HepG2 (cell line): Measurements from ENCODE around the gene FBXL20. TPM values are rescaled to one million over a fixed set of nuclear protein-coding genes. Genes with fewer than 3 reads are reported as not detected.

Experiments
- ATAC-seq: fragments of 200-7000 bp; cut with Tn5 transposase; 3 replicates; pipeline ENCODE4 v1.9.1; 2020; ENCODE audit warnings: mild to moderate bottlenecking, moderate library complexity
- BruUV-seq: library from RNA; stranded (reverse); fragments of 400-500 nt; replicated peaks from 2 replicates; lab custom pipeline; 2021; lab: Mats Ljungman, UMichigan
- CTCF ChIA-PET: fragments of 300-600 bp; formaldehyde crosslinking; extraction: SDS; loops from one replicate; lab custom pipeline; 2021; ENCODE audit warnings: low total read pairs, inconsistent platforms, low intra/inter-chr PET ratio; lab: Yijun Ruan, JAX
- POLR2A ChIA-PET: fragments of 350-600 bp; sonication (Branson Sonifier 250); formaldehyde crosslinking; loops from one replicate; lab custom pipeline; 2020; ENCODE audit warnings: antibody characterized with exemption, inconsistent platforms; lab: Yijun Ruan, JAX
- DNase-seq: peaks from one replicate; pipeline ENCODE4 v3.0.0-alpha.2; 2015; ENCODE audit warnings: low spot score
- FAIRE-seq: peaks from 3 replicates; lab custom pipeline; 2011; peaks lifted over from hg19 to GRCh38; lab: Jason Lieb, UNC
- H2AFZ ChIP-seq: one replicate; pipeline ENCODE4 v1.6.1; 2011; ENCODE audit warnings: low read length, inconsistent platforms
- H3K27ac ChIP-seq: fragments of 300-600 bp; 3 replicates; pipeline ENCODE4 v1.8.0; 2011; ENCODE audit warnings: mixed run types, mild to moderate bottlenecking, mixed read lengths, low read length, inconsistent platforms; ENCODE audit not compliant: insufficient read depth; ENCODE audit errors: extremely low read length
- H3K27me3 ChIP-seq, 2 experiments: fragments of 200-600 bp in 1 of 2; 2 replicates in 1 of 2; 3 replicates in 1 of 2; pipeline versions ENCODE4 v1.6.0 to v1.8.0; 2011; ENCODE audit warnings: low read length in 2 of 2, mild to moderate bottlenecking in 2 of 2, moderate library complexity in 2 of 2, inconsistent platforms in 1 of 2; ENCODE audit not compliant: insufficient read depth in 2 of 2, control insufficient read depth in 1 of 2
- H3K36me3 ChIP-seq, 2 experiments: fragments of 200-600 bp in 1 of 2; replicated peaks in 1 of 2; 2 replicates in 1 of 2; 3 replicates in 1 of 2; pipeline versions ENCODE4 v1.5.1 to v1.8.0; 2011; ENCODE audit warnings: low read length in 2 of 2, inconsistent platforms in 1 of 2; ENCODE audit not compliant: insufficient read depth in 2 of 2, control insufficient read depth in 1 of 2
- H3K4me1 ChIP-seq: 2 replicates; pipeline ENCODE4 v1.5.1; 2012; ENCODE audit warnings: low read length, inconsistent platforms; ENCODE audit not compliant: insufficient read depth
- H3K4me2 ChIP-seq: 2 replicates; pipeline ENCODE4 v1.6.0; 2011; ENCODE audit warnings: low read depth, low read length, inconsistent platforms
- H3K4me3 ChIP-seq, 3 experiments: fragments of 200-600 bp in 1 of 3; sonication (generic), shearing (Covaris generic) in 1 of 3; replicated peaks in 1 of 3; 2 replicates each; pipeline ENCODE4 v1.5.1; 2011 to 2016; ENCODE audit warnings: low read length in 3 of 3, inconsistent platforms in 2 of 3, low read depth in 2 of 3, mild to moderate bottlenecking in 2 of 3, control low read depth in 1 of 3, mixed read lengths in 1 of 3; ENCODE audit not compliant: insufficient read depth in 1 of 3
- H3K79me2 ChIP-seq: one replicate; pipeline ENCODE4 v1.6.1; 2011; ENCODE audit warnings: low read length, inconsistent platforms; ENCODE audit not compliant: insufficient read depth
- H3K9ac ChIP-seq: 2 replicates; pipeline ENCODE4 v1.6.0; 2011; ENCODE audit warnings: mild to moderate bottlenecking, low read depth, low read length, inconsistent platforms; ENCODE audit not compliant: insufficient read depth
- H3K9me3 ChIP-seq: 2 replicates; pipeline ENCODE4 v1.5.1; 2012; ENCODE audit warnings: mild to moderate bottlenecking, low read length
- H4K20me1 ChIP-seq: 2 replicates; pipeline ENCODE4 v1.6.0; 2011; ENCODE audit warnings: inconsistent platforms, mild to moderate bottlenecking, low read length, moderate library complexity; ENCODE audit not compliant: insufficient read depth
- ARHGAP35 ChIP-seq: sonication (generic); formaldehyde crosslinking; IDR thresholded peaks from 2 replicates; pipeline ENCODE4 v1.9.0; 2022; ENCODE audit warnings: mild to moderate bottlenecking, inconsistent platforms, moderate library complexity, missing genetic modification reagents, borderline replicate concordance
- ATF7-NPFF ChIP-seq: sonication (generic); formaldehyde crosslinking; IDR thresholded peaks from 2 replicates; pipeline ENCODE4 v1.8.1; 2023; ENCODE audit warnings: mild to moderate bottlenecking, low read depth, missing genetic modification reagents, moderate library complexity
- DBP ChIP-seq: sonication (generic); formaldehyde crosslinking; IDR thresholded peaks from 2 replicates; pipeline ENCODE4 v1.4.0; 2020; ENCODE audit warnings: missing genetic modification reagents; ENCODE audit errors: not compliant biosample characterization
- HIVEP1 ChIP-seq: sonication (generic); formaldehyde crosslinking; IDR thresholded peaks from 2 replicates; pipeline ENCODE4 v1.4.0; 2020; ENCODE audit warnings: mild to moderate bottlenecking, missing genetic modification reagents
- HNRNPLL ChIP-seq: fragments of 200-400 bp; formaldehyde crosslinking; IDR thresholded peaks from 2 replicates; pipeline ENCODE4 v1.6.1; 2017; ENCODE audit warnings: mild to moderate bottlenecking, low read depth, low read length; ENCODE audit not compliant: poor library complexity, severe bottlenecking
- HNRNPUL1 ChIP-seq: fragments of 200-400 bp; formaldehyde crosslinking; IDR thresholded peaks from 2 replicates; pipeline ENCODE4 v1.6.1; 2017; ENCODE audit warnings: low read depth, mild to moderate bottlenecking, low read length, moderate library complexity
- NFE2L2 ChIP-seq: fragments of 150-350 bp; IDR thresholded peaks from 2 replicates; pipeline ENCODE4 v1.6.1; 2014; ENCODE audit warnings: low read length
- NR0B2 ChIP-seq: sonication (generic); formaldehyde crosslinking; IDR thresholded peaks from 2 replicates; pipeline ENCODE4 v1.4.0; 2020; ENCODE audit warnings: mild to moderate bottlenecking, missing genetic modification reagents
- SIX1 ChIP-seq: sonication (generic); formaldehyde crosslinking; IDR thresholded peaks from 2 replicates; pipeline ENCODE4 v1.4.0; 2020; ENCODE audit warnings: missing genetic modification reagents, borderline replicate concordance
- SMC3 ChIP-seq: IDR thresholded peaks from 2 replicates; pipeline ENCODE4 v1.6.1; 2011; ENCODE audit warnings: low read length, improper control_type of control experiment
- TEAD2 ChIP-seq: sonication (generic); formaldehyde crosslinking; IDR thresholded peaks from 2 replicates; pipeline ENCODE4 v1.9.0; 2021; ENCODE audit warnings: missing genetic modification reagents
- TRIM22 ChIP-seq: fragments of 450-650 bp; IDR thresholded peaks from 2 replicates; pipeline ENCODE4 v1.6.1; 2017
- YEATS4 ChIP-seq: sonication (generic); formaldehyde crosslinking; IDR thresholded peaks from 2 replicates; pipeline ENCODE4 v1.4.0; 2020; ENCODE audit warnings: missing genetic modification reagents, borderline replicate concordance
- ZNF30 ChIP-seq: sonication (generic); formaldehyde crosslinking; IDR thresholded peaks from 2 replicates; pipeline ENCODE4 v1.5.0; 2020; ENCODE audit warnings: mild to moderate bottlenecking, missing genetic modification reagents
- ZNF460 ChIP-seq: sonication (generic); formaldehyde crosslinking; IDR thresholded peaks from 2 replicates; pipeline ENCODE4 v1.5.1; 2020; ENCODE audit warnings: missing genetic modification reagents, mild to moderate bottlenecking, borderline replicate concordance
- ZNF563 ChIP-seq: sonication (generic); formaldehyde crosslinking; IDR thresholded peaks from 2 replicates; pipeline ENCODE4 v1.8.0; 2022; ENCODE audit warnings: mild to moderate bottlenecking, moderate library complexity, missing genetic modification reagents
- ZNF652 ChIP-seq: IDR thresholded peaks from 2 replicates; pipeline ENCODE4 v1.6.1; 2016; ENCODE audit warnings: low read depth, borderline replicate concordance
- ZNF788 ChIP-seq: sonication (generic); formaldehyde crosslinking; IDR thresholded peaks from 2 replicates; pipeline ENCODE4 v1.5.0; 2020; ENCODE audit warnings: mild to moderate bottlenecking, missing genetic modification reagents, borderline replicate concordance
- ZSCAN9 ChIP-seq: IDR thresholded peaks from 2 replicates; pipeline ENCODE4 v1.6.1; 2016; ENCODE audit warnings: borderline replicate concordance
- WGBS: methylation state at CpG from one replicate; pipeline ENCODE4 v1.1.6; 2017; ENCODE audit warnings: low lambda C conversion rate; 5-methylcytosine and 5-hydroxymethylcytosine counted together
- in situ Hi-C: cut with HindIII; loops from 2 replicates; pipeline ENCODE4 v1.10.0; 2017; ENCODE audit warnings: low pct_unique_long_range_greater_than_20kb; ENCODE audit not compliant: extremely low pct_ligation_motif_present
- intact Hi-C: fragments of 100-400 bp; cut with micrococcal nuclease; formaldehyde crosslinking; loops from one replicate; pipeline ENCODE4 v1.10.0; 2022; ENCODE audit not compliant: unreplicated experiment
- polyA plus RNA-seq, 8 experiments: library from polyadenylated mRNA; depleted of rRNA in 3 of 8; stranded (reverse) in 7 of 8; unstranded in 1 of 8; fragments of >200 nt; fragmentation: Illumina TruSeq in 4 of 8; extraction: Trizol in 4 of 8; gene quantifications; 2 replicates each; pipeline versions ENCODE4 v1.2.1 to v1.2.3, GENCODE V29; 2011 to 2016; ENCODE audit warnings: low read depth in 4 of 8, missing spikeins in 1 of 8, mixed read lengths in 1 of 8; ENCODE audit not compliant: insufficient read depth in 1 of 8
- total RNA-seq, 5 experiments: library from RNA; depleted of rRNA; stranded (reverse); fragments of >200 nt; fragmentation: Illumina TruSeq; extraction: Trizol; gene quantifications; 2 replicates each; pipeline ENCODE4 v1.2.3, GENCODE V29; 2016; ENCODE audit warnings: low read depth in 1 of 5

Gene FBXL20
- total and polyA plus RNA-seq, 2 of the 13 experiments (the other 11 are each of a cell fraction or from before 2014, with no cell fraction given), result 10.2 to 10.3 TPM

- ATAC-seq (no peak), DNase-seq (no peak), FAIRE-seq (no peak)
- Histone ChIP-seq H3K4me2 (no peak overlapping the region), H3K79me2 (no peaks in the 10 kb centered on the region), H3K9ac (no peak overlapping the region), H3K36me3 (no peaks in the 10 kb centered on the region), H3K27me3 (peaks cover 14 to 77% of the 10 kb centered on the region in 2 experiments), H3K4me1 (no peaks in the 10 kb centered on the region), H2AFZ (no peak overlapping the region), H3K4me3 (no peak overlapping the region), H3K9me3 (no peaks in the 10 kb centered on the region), H4K20me1 (no peaks in the 10 kb centered on the region), H3K27ac (no peak overlapping the region)
- ChIA-PET CTCF (no interaction called here), POLR2A (no interaction called here)
- no peak for TF ChIP-seq DBP (CRISPR knock-in tag)
- TF ChIP-seq ZNF652 (CRISPR knock-in tag), result no peak
- TF ChIP-seq ATF7-NPFF, result no peak
- TF ChIP-seq YEATS4, result no peak
- TF ChIP-seq SIX1 (CRISPR knock-in tag), result no peak
- TF ChIP-seq HNRNPLL, result no peak
- no peak for TF ChIP-seq NFE2L2
- no peak for TF ChIP-seq ARHGAP35
- no peak for TF ChIP-seq ZNF460
- no peak for TF ChIP-seq HIVEP1 (CRISPR knock-in tag)
- TF ChIP-seq ZNF563 (CRISPR knock-in tag), result no peak
- no peak for TF ChIP-seq ZNF788 (CRISPR knock-in tag)
- TF ChIP-seq NR0B2 (CRISPR knock-in tag), result no peak
- TF ChIP-seq SMC3, result no peak
- TF ChIP-seq TRIM22, result no peak
- TF ChIP-seq ZNF30 (CRISPR knock-in tag), result no peak
- TF ChIP-seq TEAD2, result no peak
- no peak for TF ChIP-seq ZSCAN9 (CRISPR knock-in tag)
- TF ChIP-seq HNRNPUL1, result no peak
- in situ Hi-C loops (no loop called here), intact Hi-C loops (no loop called here)
- no TSS peak for BruUV-seq
- 10% methylated on average over 22 of the region's 24 CpGs for WGBS
Measured at GRCh38 chr17:39217734-39218369, 183.6 kb downstream of the FBXL20 start.
